Osteocyte (in vitro differentiated cells): ENCODE results near the gene SYNPO2. TPM values are rescaled to one million over a fixed set of nuclear protein-coding genes. Genes with fewer than 3 reads are reported as not detected.

Experiments
- DNase-seq: peaks from one replicate; pipeline ENCODE4 v3.0.0; 2021; ENCODE audit warnings: mixed read lengths; ENCODE audit not compliant: unreplicated experiment; ENCODE audit errors: extremely low spot score
- H3K27ac Mint-ChIP-seq: one replicate; pipeline ENCODE4 v1.8.0; 2021; ENCODE audit warnings: mild to moderate bottlenecking, mixed read lengths; ENCODE audit not compliant: unreplicated experiment
- H3K27me3 Mint-ChIP-seq: one replicate; pipeline ENCODE4 v1.8.0; 2021; ENCODE audit warnings: mixed read lengths; ENCODE audit not compliant: unreplicated experiment
- H3K36me3 Mint-ChIP-seq: one replicate; pipeline ENCODE4 v1.8.0; 2021; ENCODE audit warnings: mixed read lengths; ENCODE audit not compliant: unreplicated experiment
- H3K4me1 Mint-ChIP-seq: one replicate; pipeline ENCODE4 v1.8.0; 2021; ENCODE audit warnings: mixed read lengths; ENCODE audit not compliant: unreplicated experiment
- H3K4me3 Mint-ChIP-seq: one replicate; pipeline ENCODE4 v1.8.0; 2021; ENCODE audit warnings: mild to moderate bottlenecking, moderate library complexity, mixed read lengths; ENCODE audit not compliant: unreplicated experiment
- H3K9me3 Mint-ChIP-seq: one replicate; pipeline ENCODE4 v1.8.0; 2021; ENCODE audit warnings: mixed read lengths; ENCODE audit not compliant: unreplicated experiment
- total RNA-seq: library from RNA; stranded (reverse); gene quantifications from 2 replicates; pipeline ENCODE4 v1.2.1, GENCODE V29; 2021
- TF ChIP-seq, protein P1 (sequence below): fragments of 200-600 bp; sonication (generic); IDR thresholded peaks from 2 replicates; pipeline ENCODE4 v1.5.0; 2021; ENCODE audit warnings: antibody characterized with exemption, mild to moderate bottlenecking, moderate library complexity

The SYNPO2 gene
- total RNA-seq, 1 donor from 2014 or later = 4.1 TPM

DNA sequence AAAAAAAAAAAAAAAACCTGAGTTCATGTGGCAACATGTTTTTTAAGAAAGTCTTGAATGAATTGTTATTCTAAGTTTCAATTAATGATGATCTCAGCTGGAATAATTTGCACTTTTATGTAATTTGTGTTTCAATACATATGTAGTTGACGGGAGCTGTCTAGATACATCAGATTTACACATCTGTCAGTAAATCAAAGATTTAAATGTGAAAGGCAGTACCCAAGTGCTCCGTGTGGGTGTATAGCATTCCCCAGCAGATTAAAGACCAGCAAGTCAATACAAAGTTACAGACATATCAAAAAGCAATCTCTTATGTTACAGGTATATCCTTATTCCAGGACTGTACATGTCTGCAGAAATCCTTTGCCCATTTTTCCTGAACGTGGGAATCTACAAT lies 35.2 kb downstream of the SYNPO2 start:
- TF ChIP-seq, protein P1, sequence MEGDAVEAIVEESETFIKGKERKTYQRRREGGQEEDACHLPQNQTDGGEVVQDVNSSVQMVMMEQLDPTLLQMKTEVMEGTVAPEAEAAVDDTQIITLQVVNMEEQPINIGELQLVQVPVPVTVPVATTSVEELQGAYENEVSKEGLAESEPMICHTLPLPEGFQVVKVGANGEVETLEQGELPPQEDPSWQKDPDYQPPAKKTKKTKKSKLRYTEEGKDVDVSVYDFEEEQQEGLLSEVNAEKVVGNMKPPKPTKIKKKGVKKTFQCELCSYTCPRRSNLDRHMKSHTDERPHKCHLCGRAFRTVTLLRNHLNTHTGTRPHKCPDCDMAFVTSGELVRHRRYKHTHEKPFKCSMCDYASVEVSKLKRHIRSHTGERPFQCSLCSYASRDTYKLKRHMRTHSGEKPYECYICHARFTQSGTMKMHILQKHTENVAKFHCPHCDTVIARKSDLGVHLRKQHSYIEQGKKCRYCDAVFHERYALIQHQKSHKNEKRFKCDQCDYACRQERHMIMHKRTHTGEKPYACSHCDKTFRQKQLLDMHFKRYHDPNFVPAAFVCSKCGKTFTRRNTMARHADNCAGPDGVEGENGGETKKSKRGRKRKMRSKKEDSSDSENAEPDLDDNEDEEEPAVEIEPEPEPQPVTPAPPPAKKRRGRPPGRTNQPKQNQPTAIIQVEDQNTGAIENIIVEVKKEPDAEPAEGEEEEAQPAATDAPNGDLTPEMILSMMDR = no peak
- no peaks in the 10 kb centered on the region for H3K9me3 Mint-ChIP-seq
- H3K4me1 Mint-ChIP-seq = peaks cover 15% of the 10 kb centered on the region
- no peak for DNase-seq
- H3K36me3 Mint-ChIP-seq = no peaks in the 10 kb centered on the region
- H3K4me3 Mint-ChIP-seq = no peak overlapping the region
- H3K27me3 Mint-ChIP-seq = no peaks in the 10 kb centered on the region
- H3K27ac Mint-ChIP-seq = no peak overlapping the region

GRCh38 chr4:118927974-118928373 lies 39.3 kb downstream of the SYNPO2 start:
- no peaks in the 10 kb centered on the region for H3K4me1 Mint-ChIP-seq
- TF ChIP-seq, protein P1 = no peak
- H3K9me3 Mint-ChIP-seq = no peaks in the 10 kb centered on the region
- H3K27me3 Mint-ChIP-seq = no peaks in the 10 kb centered on the region
- H3K36me3 Mint-ChIP-seq = no peaks in the 10 kb centered on the region
- H3K4me3 Mint-ChIP-seq = no peak overlapping the region
- DNase-seq = no peak
- H3K27ac Mint-ChIP-seq = no peak overlapping the region

- no peak for DNase-seq
- no peaks in the 10 kb centered on the region for H3K36me3 Mint-ChIP-seq
- no peaks in the 10 kb centered on the region for H3K4me1 Mint-ChIP-seq
- TF ChIP-seq, protein P1 = no peak
- no peak overlapping the region for H3K4me3 Mint-ChIP-seq
- H3K27me3 Mint-ChIP-seq = no peaks in the 10 kb centered on the region
- no peak overlapping the region for H3K27ac Mint-ChIP-seq
- H3K9me3 Mint-ChIP-seq = no peaks in the 10 kb centered on the region
Measured at GRCh38 chr4:118930255-118930654, 41.6 kb downstream of the SYNPO2 start.

DNA sequence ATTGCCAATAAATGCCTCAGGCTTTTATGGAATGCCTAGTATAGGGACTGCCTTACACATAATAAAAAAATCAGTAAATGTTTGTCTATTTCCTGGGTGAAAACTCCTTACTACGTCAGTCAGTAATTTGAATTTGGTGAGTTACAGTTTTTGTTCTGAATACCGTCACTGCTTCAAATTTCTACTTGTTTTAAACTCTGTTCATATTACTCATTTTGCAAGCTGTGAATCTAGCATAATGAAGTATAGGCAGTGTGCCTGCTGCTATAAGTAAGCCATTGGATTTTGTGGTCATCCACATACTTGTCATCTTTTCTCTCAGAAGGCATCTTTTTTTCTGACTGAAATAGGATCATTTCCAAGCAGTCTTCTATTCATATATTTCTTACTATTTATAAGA lies 43.1 kb downstream of the SYNPO2 start:
- H3K4me1 Mint-ChIP-seq = no peaks in the 10 kb centered on the region
- TF ChIP-seq, protein P1 = no peak
- no peak overlapping the region for H3K27ac Mint-ChIP-seq
- no peak overlapping the region for H3K4me3 Mint-ChIP-seq
- H3K9me3 Mint-ChIP-seq = no peaks in the 10 kb centered on the region
- DNase-seq = no peak
- no peaks in the 10 kb centered on the region for H3K36me3 Mint-ChIP-seq
- no peaks in the 10 kb centered on the region for H3K27me3 Mint-ChIP-seq

- no peak overlapping the region for H3K27ac Mint-ChIP-seq
- TF ChIP-seq, protein P1 = no peak
Measured at GRCh38 chr4:118935819-118936218, 47.2 kb downstream of the SYNPO2 start.

More at GRCh38 chr4:118935819-118936218, 47.2 kb downstream of the SYNPO2 start:
- no peaks in the 10 kb centered on the region for H3K9me3 Mint-ChIP-seq
- DNase-seq = no peak
- no peak overlapping the region for H3K4me3 Mint-ChIP-seq
- H3K36me3 Mint-ChIP-seq = no peaks in the 10 kb centered on the region
- H3K27me3 Mint-ChIP-seq = no peaks in the 10 kb centered on the region
- no peaks in the 10 kb centered on the region for H3K4me1 Mint-ChIP-seq
